Tibial nerve (tissue), 4 donors: ENCODE data around the gene DDAH2. TPM values are rescaled to one million over a fixed set of nuclear protein-coding genes. Genes with fewer than 3 reads are reported as not detected.
A peak's percentile ranks its signal among the peaks of the same experiment; 100 is the strongest.

Experiments
- DNase-seq, 2 donors: peaks; one replicate each; pipeline ENCODE4 v3.0.0-alpha.2; 2019; ENCODE audit warnings: low spot score in 2 of 2
- H3K27ac ChIP-seq, 4 donors: fragments of 200-600 bp; sonication (generic) in 3 of 4; one replicate each; pipeline ENCODE4 v1.5.1; 2017 to 2019; ENCODE audit warnings: mild to moderate bottlenecking in 1 of 4
- H3K27me3 ChIP-seq, 2 donors: fragments of 200-600 bp; sonication (generic) in 1 of 2; one replicate each; pipeline versions ENCODE4 v1.5.1 to v1.6.0; 2017 to 2019
- H3K36me3 ChIP-seq, 3 donors: fragments of 200-600 bp; sonication (generic); one replicate each; pipeline ENCODE4 v1.5.1; 2018 to 2019
- H3K4me1 ChIP-seq, 4 donors: fragments of 200-600 bp; sonication (generic) in 3 of 4; one replicate each; pipeline ENCODE4 v1.5.1; 2017 to 2019
- H3K4me3 ChIP-seq, 4 donors: fragments of 200-600 bp; sonication (generic) in 3 of 4; one replicate each; pipeline ENCODE4 v1.5.1; 2017 to 2019; ENCODE audit warnings: mild to moderate bottlenecking in 1 of 4, moderate library complexity in 1 of 4
- H3K9me3 ChIP-seq, 4 donors: fragments of 200-600 bp; sonication (generic) in 3 of 4; one replicate each; pipeline ENCODE4 v1.5.1; 2017 to 2019
- CTCF ChIP-seq, 5 experiments: fragments of 200-600 bp in 3 of 5; fragments of 450-650 bp in 2 of 5; sonication (generic) in 3 of 5; IDR thresholded peaks; one replicate each; pipeline ENCODE4 v1.5.1; 2016 to 2019; ENCODE audit warnings: antibody characterized with exemption in 5 of 5, mild to moderate bottlenecking in 3 of 5, moderate library complexity in 2 of 5
- EP300 ChIP-seq, 2 donors: sonication (generic); formaldehyde crosslinking; IDR thresholded peaks; one replicate each; pipeline ENCODE4 v1.6.1; 2017; ENCODE audit warnings: antibody characterized with exemption in 2 of 2, mild to moderate bottlenecking in 1 of 2
- POLR2A ChIP-seq, 2 donors: fragments of 450-650 bp; IDR thresholded peaks; one replicate each; pipeline ENCODE4 v1.6.1; 2017; ENCODE audit warnings: antibody characterized with exemption in 2 of 2, mild to moderate bottlenecking in 2 of 2, moderate library complexity in 2 of 2
- WGBS, 2 donors: methylation state at CpG; one replicate each; pipeline ENCODE4 v1.1.5; 2018; 5-methylcytosine and 5-hydroxymethylcytosine counted together
- total RNA-seq, 4 donors: library from RNA; depleted of rRNA; stranded (reverse); fragments of >200 nt; gene quantifications; one replicate each; pipeline ENCODE4 v1.1.0, GENCODE V29; 2016

The DDAH2 gene
- total RNA-seq, 4 donors from 2014 or later: 134 to 193 (median 166) TPM

- Histone ChIP-seq H3K27ac (no peak overlapping the region), H3K36me3 (peaks cover 4 to 77% (median 5%) of the 10 kb centered on the region in 3 donors), H3K4me1 (peaks cover 0 to 7% (median 3%) of the 10 kb centered on the region in 4 donors), H3K9me3 (no peaks in the 10 kb centered on the region), H3K4me3 (no peak overlapping the region), H3K27me3 (no peaks in the 10 kb centered on the region)
- 74 to 76% methylated on average over 13 to 14 of the region's 14 CpGs for WGBS, 2 donors
- TF ChIP-seq EP300 (IDR thresholded peaks at IDR 0.05) (no peak), POLR2A (IDR thresholded peaks at IDR 0.05) (no peak), CTCF (IDR thresholded peaks at IDR 0.05) (no peak)
- no peak for DNase-seq
Measured at GRCh38 chr6:31687860-31688693, 41.0 kb downstream of the DDAH2 start.

GRCh38 chr6:31687321-31687720, 41.8 kb downstream of the DDAH2 start:
- Histone ChIP-seq H3K4me3 (no peak overlapping the region), H3K27me3 (no peaks in the 10 kb centered on the region), H3K4me1 (peaks cover 0 to 15% (median 3%) of the 10 kb centered on the region in 4 donors), H3K27ac (no peak overlapping the region), H3K9me3 (no peaks in the 10 kb centered on the region), H3K36me3 (peaks cover 4 to 70% (median 5%) of the 10 kb centered on the region in 3 donors)
- TF ChIP-seq POLR2A (IDR thresholded peaks at IDR 0.05) (no peak), EP300 (IDR thresholded peaks at IDR 0.05) (no peak), CTCF (IDR thresholded peaks at IDR 0.05) (no peak)
- WGBS, 2 donors: 77 to 81% methylated on average over 8 of the region's 8 CpGs
- no peak for DNase-seq

- Histone ChIP-seq H3K4me1 (peaks cover 0 to 21% (median 3%) of the 10 kb centered on the region in 4 donors), H3K36me3 (peaks cover 1 to 61% (median 4%) of the 10 kb centered on the region in 3 donors), H3K27me3 (no peaks in the 10 kb centered on the region), H3K9me3 (no peaks in the 10 kb centered on the region), H3K4me3 (no peak overlapping the region), H3K27ac (no peak overlapping the region)
- WGBS, 2 donors: 70 to 89% methylated on average over 5 of the region's 5 CpGs
- TF ChIP-seq POLR2A (IDR thresholded peaks at IDR 0.05): no peak
- no peak for TF ChIP-seq EP300 (IDR thresholded peaks at IDR 0.05)
- TF ChIP-seq CTCF (IDR thresholded peaks at IDR 0.05): no peak
- DNase-seq: no peak
Measured at GRCh38 chr6:31686483-31686882, 42.6 kb downstream of the DDAH2 start.

GRCh38 chr6:31683591-31683990, 45.5 kb downstream of the DDAH2 start:
- H3K27me3 ChIP-seq: no peaks in the 10 kb centered on the region
- H3K27ac ChIP-seq: peak overlapping the region in 3 of 4 donors; percentile 30 to 77 (median 72)
- peak overlapping the region in 2 of 4 donors; percentile 26 to 46 for H3K4me3 ChIP-seq
- peaks cover 0 to 35% (median 4%) of the 10 kb centered on the region in 4 donors for H3K4me1 ChIP-seq
- H3K9me3 ChIP-seq: no peaks in the 10 kb centered on the region
- TF ChIP-seq POLR2A (IDR thresholded peaks at IDR 0.05): no peak
- no peak for TF ChIP-seq EP300 (IDR thresholded peaks at IDR 0.05)
- TF ChIP-seq CTCF (IDR thresholded peaks at IDR 0.05): no peak
- 61 to 71% methylated on average over 13 of the region's 13 CpGs for WGBS, 2 donors
- peaks cover 0 to 33% (median 4%) of the 10 kb centered on the region in 3 donors for H3K36me3 ChIP-seq
- DNase-seq: no peak

- H3K36me3 ChIP-seq: peaks cover 0 to 9% (median 0%) of the 10 kb centered on the region in 3 donors
- H3K4me3 ChIP-seq: peak overlapping the region; percentile 36 to 60 (median 44)
- TF ChIP-seq POLR2A (IDR thresholded peaks at IDR 0.05) (peak in 1 of 2 donors; percentile 20), EP300 (IDR thresholded peaks at IDR 0.05) (no peak), CTCF (IDR thresholded peaks at IDR 0.05) (peak in 2 of 5 experiments; percentile 13 to 36)
- no peaks in the 10 kb centered on the region for H3K9me3 ChIP-seq
- H3K4me1 ChIP-seq: peaks cover 0 to 35% (median 4%) of the 10 kb centered on the region in 4 donors
- H3K27ac ChIP-seq: peak overlapping the region; percentile 51 to 84 (median 69)
- no peaks in the 10 kb centered on the region for H3K27me3 ChIP-seq
- 0 to 2% methylated on average over 27 to 39 of the region's 40 CpGs for WGBS, 2 donors
- DNase-seq: no peak
Measured at GRCh38 chr6:31681135-31681671, 47.9 kb downstream of the DDAH2 start.
